H9 (cell line): ENCODE data around the gene CCSER2. TPM values are rescaled to one million over a fixed set of nuclear protein-coding genes. Genes with fewer than 3 reads are reported as not detected.

ENCODE experiments used
- DNase-seq: peaks from one replicate; pipeline ENCODE4 v3.0.0-alpha.2; 2017
- H2AFZ ChIP-seq: one replicate; pipeline ENCODE4 v1.6.1; 2013; ENCODE audit warnings: mild to moderate bottlenecking, low read length, control low read depth, moderate library complexity
- H2AK5ac ChIP-seq: 2 replicates; pipeline ENCODE4 v1.6.1; 2013; ENCODE audit warnings: low read length, control low read depth, mixed read lengths; ENCODE audit not compliant: insufficient read length
- H2BK120ac ChIP-seq: one replicate; pipeline ENCODE4 v1.6.1; 2013; ENCODE audit warnings: low read depth, mild to moderate bottlenecking, low read length, control low read depth, inconsistent platforms; ENCODE audit not compliant: poor library complexity, severe bottlenecking
- H2BK12ac ChIP-seq: 2 replicates; pipeline ENCODE4 v1.6.1; 2013; ENCODE audit warnings: low read length, control low read depth, mixed read lengths, low read depth; ENCODE audit not compliant: insufficient read length
- H2BK15ac ChIP-seq: 2 replicates; pipeline ENCODE4 v1.6.1; 2013; ENCODE audit warnings: low read depth, low read length, control low read depth
- H2BK20ac ChIP-seq: one replicate; pipeline ENCODE4 v1.6.1; 2013; ENCODE audit warnings: low read depth, mild to moderate bottlenecking, low read length, control low read depth, inconsistent platforms; ENCODE audit not compliant: poor library complexity, severe bottlenecking
- H2BK5ac ChIP-seq: 2 replicates; pipeline ENCODE4 v1.6.1; 2013; ENCODE audit warnings: low read length, control low read depth, mixed read lengths; ENCODE audit not compliant: insufficient read length
- H3K14ac ChIP-seq: 2 replicates; pipeline ENCODE4 v1.6.1; 2013; ENCODE audit warnings: low read length, control low read depth; ENCODE audit not compliant: insufficient read depth
- H3K18ac ChIP-seq: 2 replicates; pipeline ENCODE4 v1.6.1; 2013; ENCODE audit warnings: low read depth, mild to moderate bottlenecking, mixed read lengths, low read length, control low read depth; ENCODE audit not compliant: insufficient read length
- H3K23ac ChIP-seq: 2 replicates; pipeline ENCODE4 v1.6.1; 2013; ENCODE audit warnings: low read length, control low read depth, mixed read lengths, low read depth; ENCODE audit not compliant: insufficient read length
- H3K23me2 ChIP-seq: 2 replicates; pipeline ENCODE4 v1.6.1; 2013; ENCODE audit warnings: low read depth, mild to moderate bottlenecking, mixed read lengths, low read length, control low read depth; ENCODE audit not compliant: insufficient read length, poor library complexity, severe bottlenecking
- H3K27ac ChIP-seq: 2 replicates; pipeline ENCODE4 v1.5.1; 2013; ENCODE audit warnings: low read length, control low read depth, mixed read lengths, low read depth; ENCODE audit not compliant: insufficient read length
- H3K27me3 ChIP-seq: 2 replicates; pipeline ENCODE4 v1.6.1; 2013; ENCODE audit warnings: low read length, control low read depth, inconsistent platforms; ENCODE audit not compliant: insufficient read depth
- H3K4ac ChIP-seq: 2 replicates; pipeline ENCODE4 v1.6.1; 2013; ENCODE audit warnings: low read depth, mild to moderate bottlenecking, control low read depth, inconsistent platforms, low read length, moderate library complexity
- H3K4me1 ChIP-seq: 2 replicates; pipeline ENCODE4 v1.6.1; 2013; ENCODE audit warnings: low read length, control low read depth, inconsistent platforms; ENCODE audit not compliant: insufficient read depth
- H3K4me2 ChIP-seq: 2 replicates; pipeline ENCODE4 v1.6.1; 2013; ENCODE audit warnings: low read length, control low read depth, mixed read lengths; ENCODE audit not compliant: insufficient read length, insufficient read depth
- H3K56ac ChIP-seq: 2 replicates; pipeline ENCODE4 v1.6.1; 2013; ENCODE audit warnings: low read depth, mild to moderate bottlenecking, mixed read lengths, low read length, control low read depth; ENCODE audit not compliant: insufficient read length
- H3K79me1 ChIP-seq: 2 replicates; pipeline ENCODE4 v1.6.1; 2013; ENCODE audit warnings: low read depth, mild to moderate bottlenecking, moderate library complexity, low read length, control low read depth, inconsistent platforms; ENCODE audit not compliant: insufficient read depth, poor library complexity, severe bottlenecking
- H3K79me2 ChIP-seq: 2 replicates; pipeline ENCODE4 v1.6.1; 2013; ENCODE audit warnings: low read length, control low read depth, inconsistent platforms; ENCODE audit not compliant: insufficient read depth
- H3K9ac ChIP-seq: 2 replicates; pipeline ENCODE4 v1.6.1; 2013; ENCODE audit warnings: low read length, control low read depth, mixed read lengths; ENCODE audit not compliant: insufficient read length; ENCODE audit errors: extremely low read depth
- H3K9me3 ChIP-seq: one replicate; pipeline ENCODE4 v1.6.1; 2013; ENCODE audit warnings: low read depth, low read length, inconsistent platforms; ENCODE audit not compliant: control insufficient read depth
- H3T11ph ChIP-seq: one replicate; pipeline ENCODE4 v1.6.1; 2013; ENCODE audit warnings: mild to moderate bottlenecking, low read length, control low read depth, inconsistent platforms
- H4K20me1 ChIP-seq: one replicate; pipeline ENCODE4 v1.6.1; 2013; ENCODE audit not compliant: control insufficient read depth, insufficient read length, insufficient read depth
- H4K5ac ChIP-seq: 2 replicates; pipeline ENCODE4 v1.6.1; 2013; ENCODE audit warnings: low read depth, mild to moderate bottlenecking, mixed read lengths, low read length, control low read depth; ENCODE audit not compliant: insufficient read length
- H4K8ac ChIP-seq: replicated peaks from 2 replicates; pipeline ENCODE4 v1.6.1; 2013; ENCODE audit warnings: low read length, control low read depth, mixed read lengths, low read depth; ENCODE audit not compliant: insufficient read length
- H4K91ac ChIP-seq: 2 replicates; pipeline ENCODE4 v1.6.1; 2013; ENCODE audit warnings: low read depth, mild to moderate bottlenecking, moderate library complexity, mixed read lengths, low read length, control low read depth; ENCODE audit not compliant: insufficient read length
- H3K27ac Mint-ChIP-seq, 3 experiments: 2 replicates in 2 of 3; 3 replicates in 1 of 3; pipeline ENCODE4 v1.8.0; 2020 to 2021; ENCODE audit warnings: mixed read lengths in 3 of 3, mild to moderate bottlenecking in 1 of 3, moderate library complexity in 1 of 3
- H3K27me3 Mint-ChIP-seq: 2 replicates; pipeline ENCODE4 v1.8.0; 2021; ENCODE audit warnings: low read depth, mild to moderate bottlenecking, moderate library complexity, mixed read lengths
- H3K36me3 Mint-ChIP-seq, 3 experiments: 2 replicates in 2 of 3; 3 replicates in 1 of 3; pipeline ENCODE4 v1.8.0; 2020 to 2021; ENCODE audit warnings: low read depth in 3 of 3, mixed read lengths in 3 of 3; ENCODE audit not compliant: insufficient read depth in 1 of 3
- H3K4me1 Mint-ChIP-seq, 2 experiments: 2 replicates each; pipeline ENCODE4 v1.8.0; 2020; ENCODE audit warnings: mixed read lengths in 2 of 2
- H3K4me3 Mint-ChIP-seq, 2 experiments: 2 replicates in 1 of 2; 3 replicates in 1 of 2; pipeline ENCODE4 v1.8.0; 2020 to 2021; ENCODE audit warnings: mild to moderate bottlenecking in 2 of 2, mixed read lengths in 2 of 2, moderate library complexity in 1 of 2
- H3K9me3 Mint-ChIP-seq, 2 experiments: 2 replicates in 1 of 2; 3 replicates in 1 of 2; pipeline ENCODE4 v1.8.0; 2020; ENCODE audit warnings: mild to moderate bottlenecking in 2 of 2, mixed read lengths in 2 of 2, moderate library complexity in 1 of 2
- CTCF ChIP-seq: fragments of 200-600 bp; sonication (generic); conservative IDR thresholded peaks from 3 replicates; pipeline ENCODE4 v1.8.0; 2021; ENCODE audit warnings: antibody characterized with exemption, mild to moderate bottlenecking
- WGBS: extraction: QIAGEN DNeasy Blood & Tissue Kit; methylation state at CpG from one replicate; pipeline ENCODE4 v1.1.7; 2013; ENCODE audit warnings: missing lambda C conversion rate, low lambda C conversion rate, mixed read lengths; ENCODE audit not compliant: insufficient read length; ENCODE audit errors: extremely low coverage; 5-methylcytosine and 5-hydroxymethylcytosine counted together
- total RNA-seq: library from RNA; stranded (reverse); gene quantifications from 2 replicates; pipeline ENCODE4 v1.2.1, GENCODE V29; 2021

CCSER2 gene
- total RNA-seq, 1 experiment from 2014 or later, result 22.2 TPM

DNA sequence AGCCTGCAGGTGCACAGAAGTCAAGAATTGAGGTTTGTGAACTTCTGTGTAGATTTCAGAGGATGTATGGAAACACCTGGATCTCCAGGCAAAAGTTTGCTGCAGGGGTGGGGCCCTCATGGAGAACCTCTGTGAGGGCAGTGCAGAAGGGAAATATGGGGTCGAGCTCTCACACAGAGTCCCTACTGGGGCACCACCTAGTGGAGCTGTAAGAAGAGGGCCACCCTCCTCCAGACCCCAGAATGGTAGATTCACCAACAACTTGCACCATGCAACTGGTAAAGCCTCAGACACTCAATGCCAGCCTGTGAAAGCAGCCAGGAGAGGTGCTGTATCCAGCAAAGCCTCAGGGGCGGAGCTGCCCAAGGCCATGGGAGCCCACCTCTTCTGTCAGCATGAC is 205.8 kb downstream of the CCSER2 start:
- Histone ChIP-seq H3K14ac (no peak overlapping the region), H2BK5ac (no peak overlapping the region), H3K4me2 (no peak overlapping the region)

More for the DNA sequence above, 205.8 kb downstream of the CCSER2 start:
- H3K23me2 ChIP-seq, result no peaks in the 10 kb centered on the region
- H4K8ac ChIP-seq, result no peak overlapping the region
- no peaks in the 10 kb centered on the region for H4K20me1 ChIP-seq
- H3K23ac ChIP-seq, result no peak overlapping the region
- no peaks in the 10 kb centered on the region; a peak in 1 of 7 replicates for H3K36me3 Mint-ChIP-seq
- no peaks in the 10 kb centered on the region for H3K79me1 ChIP-seq
- no peak overlapping the region for H4K91ac ChIP-seq
- no peaks in the 10 kb centered on the region for H3K9me3 ChIP-seq
- no peak overlapping the region for H2AK5ac ChIP-seq
- H2BK20ac ChIP-seq, result no peak overlapping the region
- H3K9ac ChIP-seq, result no peak overlapping the region
- no peak for DNase-seq
- H2BK12ac ChIP-seq, result no peak overlapping the region
- no peak overlapping the region for H3K27ac Mint-ChIP-seq
- H3K9me3 Mint-ChIP-seq, result no peaks in the 10 kb centered on the region
- H3K18ac ChIP-seq, result no peak overlapping the region
- no peak overlapping the region for H3K4me3 Mint-ChIP-seq
- no peak overlapping the region for H3K56ac ChIP-seq
- H3K4me1 ChIP-seq, result peaks cover 2% of the 10 kb centered on the region; the same call in 1 of the 2 replicates
- WGBS, result no CpG with 5 or more reads among the region's 2 CpGs
- no peak overlapping the region for H2BK15ac ChIP-seq
- H4K5ac ChIP-seq, result no peak overlapping the region
- no peak overlapping the region for H2AFZ ChIP-seq
- H3T11ph ChIP-seq, result no peak overlapping the region
- H3K4ac ChIP-seq, result no peak overlapping the region
- no peak overlapping the region for H2BK120ac ChIP-seq
- peak; percentile 52 for TF ChIP-seq CTCF
- no peak overlapping the region for H3K27ac ChIP-seq
- peaks cover 18 to 20% of the 10 kb centered on the region in 2 experiments for H3K4me1 Mint-ChIP-seq
- no peaks in the 10 kb centered on the region for H3K27me3 Mint-ChIP-seq
- no peaks in the 10 kb centered on the region for H3K79me2 ChIP-seq
- H3K27me3 ChIP-seq, result no peaks in the 10 kb centered on the region
